PFSK-1 (cell line): Measurements from ENCODE around the gene HSP90AA1.

Experiments
- REST ChIP-seq, 2 experiments: IDR thresholded peaks; 2 replicates each; pipeline versions ENCODE4 v1.6.1 to v1.8.0; 2011 to 2012; ENCODE audit warnings: low read depth in 2 of 2, low read length in 2 of 2, control low read depth in 1 of 2, inconsistent platforms in 1 of 2, mild to moderate bottlenecking in 1 of 2, moderate library complexity in 1 of 2; ENCODE audit not compliant: insufficient read depth in 1 of 2
- TAF1 ChIP-seq: IDR thresholded peaks from 2 replicates; pipeline ENCODE4 v1.6.1; 2012; ENCODE audit warnings: low read length, control low read depth, borderline replicate concordance; ENCODE audit not compliant: insufficient read depth

DNA sequence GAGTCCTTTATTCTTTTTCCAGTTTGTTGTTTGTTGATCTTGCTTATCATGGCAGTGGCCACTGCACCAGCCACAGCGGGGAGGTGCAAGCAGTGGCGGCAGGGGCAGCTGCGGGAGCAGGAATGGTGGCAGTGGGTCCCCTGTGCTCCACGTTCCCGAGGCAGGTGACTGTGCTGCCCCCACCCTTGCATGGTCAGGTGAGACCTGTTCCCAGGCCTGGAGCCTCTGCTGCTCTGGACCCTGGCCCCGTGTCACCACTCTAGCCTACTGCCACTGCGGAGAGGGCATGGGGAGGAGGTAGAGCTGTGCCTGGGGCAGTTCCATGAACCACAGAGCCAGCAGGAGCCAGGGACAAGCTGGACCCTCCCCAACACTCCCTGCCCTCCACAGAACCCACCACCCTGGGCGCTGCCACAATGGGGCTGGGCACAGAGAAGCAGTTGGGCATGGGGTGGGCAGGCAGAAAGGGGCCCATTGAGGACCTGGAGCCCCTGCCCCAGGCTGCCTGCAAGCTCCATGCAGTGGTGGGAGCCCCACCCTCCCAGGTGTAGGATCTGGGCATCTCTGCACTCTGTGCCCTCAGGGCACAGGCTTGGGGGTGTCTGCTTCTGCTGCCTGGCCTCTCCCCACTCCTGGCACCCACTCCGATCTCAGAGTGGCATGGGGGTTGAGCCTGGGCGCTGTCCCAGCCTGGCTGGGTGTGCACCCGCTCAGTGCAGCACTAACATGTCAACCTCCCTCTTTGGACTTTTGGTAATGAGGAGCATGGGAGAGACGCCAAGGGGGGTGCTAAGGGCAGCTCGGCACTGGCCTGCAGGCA is 29.7 kb upstream of the HSP90AA1 start:
- TF ChIP-seq REST (IDR thresholded peaks at IDR 0.05; ENCODE audit: insufficient read depth in 1 of 2, low read depth in 2 of 2, low read length in 2 of 2) (no peak), TAF1 (no peak)
